ENCODE results near the gene MYL4.

Gene MYL4

GRCh38 chr17:47235506-47235905, 26.4 kb downstream of the MYL4 start:
- no peaks in the 10 kb centered on the region for H3K9me3 ChIP-seq (replicated peaks; ENCODE audit: low read length)
- no peak overlapping the region for H3K4me2 ChIP-seq (ENCODE audit: low read length)
- no peak overlapping the region for H3K4me3 ChIP-seq (ENCODE audit: low read length)
- no peaks in the 10 kb centered on the region for H3K27me3 ChIP-seq (ENCODE audit: control insufficient read depth, insufficient read depth, low read length)
- H3K36me3 ChIP-seq (ENCODE audit: insufficient read depth, low read length) = no peaks in the 10 kb centered on the region
- no peak overlapping the region for H3K9ac ChIP-seq (ENCODE audit: low read depth, low read length)
- H3K4me1 ChIP-seq (ENCODE audit: control insufficient read depth, insufficient read depth, low read length) = peaks cover 15% of the 10 kb centered on the region

GRCh38 chr17:47235923-47236322, 26.8 kb downstream of the MYL4 start:
- H3K9me3 ChIP-seq (replicated peaks; ENCODE audit: low read length) = no peaks in the 10 kb centered on the region
- no peaks in the 10 kb centered on the region for H3K27me3 ChIP-seq (ENCODE audit: control insufficient read depth, insufficient read depth, low read length)
- no peaks in the 10 kb centered on the region for H3K36me3 ChIP-seq (ENCODE audit: insufficient read depth, low read length)
- peaks cover 18% of the 10 kb centered on the region for H3K4me1 ChIP-seq (ENCODE audit: control insufficient read depth, insufficient read depth, low read length)
- H3K9ac ChIP-seq (ENCODE audit: low read depth, low read length) = no peak overlapping the region
- H3K4me2 ChIP-seq (ENCODE audit: low read length) = no peak overlapping the region
- no peak overlapping the region for H3K4me3 ChIP-seq (ENCODE audit: low read length)

- Histone ChIP-seq H3K4me3 (ENCODE audit: low read length) (no peak overlapping the region), H3K27me3 (ENCODE audit: control insufficient read depth, insufficient read depth, low read length) (no peaks in the 10 kb centered on the region), H3K4me1 (ENCODE audit: control insufficient read depth, insufficient read depth, low read length) (peaks cover 19% of the 10 kb centered on the region), H3K36me3 (ENCODE audit: insufficient read depth, low read length) (no peaks in the 10 kb centered on the region), H3K9me3 (replicated peaks; ENCODE audit: low read length) (no peaks in the 10 kb centered on the region), H3K4me2 (ENCODE audit: low read length) (no peak overlapping the region), H3K9ac (ENCODE audit: low read depth, low read length) (no peak overlapping the region)
Measured at GRCh38 chr17:47237841-47238240, 28.7 kb downstream of the MYL4 start.

GRCh38 chr17:47238321-47239010, 29.3 kb downstream of the MYL4 start:
- Histone ChIP-seq H3K9me3 (replicated peaks; ENCODE audit: low read length) (no peaks in the 10 kb centered on the region), H3K36me3 (ENCODE audit: insufficient read depth, low read length) (no peaks in the 10 kb centered on the region), H3K27me3 (ENCODE audit: control insufficient read depth, insufficient read depth, low read length) (no peaks in the 10 kb centered on the region), H3K4me3 (ENCODE audit: low read length) (no peak overlapping the region), H3K4me2 (ENCODE audit: low read length) (no peak overlapping the region), H3K9ac (ENCODE audit: low read depth, low read length) (no peak overlapping the region), H3K4me1 (ENCODE audit: control insufficient read depth, insufficient read depth, low read length) (peaks cover 19% of the 10 kb centered on the region)

GRCh38 chr17:47239619-47239966, 30.4 kb downstream of the MYL4 start:
- Histone ChIP-seq H3K9ac (ENCODE audit: low read depth, low read length) (peak overlapping the region; percentile 57), H3K27me3 (ENCODE audit: control insufficient read depth, insufficient read depth, low read length) (no peaks in the 10 kb centered on the region), H3K9me3 (replicated peaks; ENCODE audit: low read length) (no peaks in the 10 kb centered on the region), H3K36me3 (ENCODE audit: insufficient read depth, low read length) (no peaks in the 10 kb centered on the region), H3K4me2 (ENCODE audit: low read length) (peak overlapping the region; percentile 14), H3K4me3 (ENCODE audit: low read length) (no peak overlapping the region), H3K4me1 (ENCODE audit: control insufficient read depth, insufficient read depth, low read length) (peaks cover 19% of the 10 kb centered on the region)

GRCh38 chr17:47239967-47240651, 31.0 kb downstream of the MYL4 start:
- Histone ChIP-seq H3K27me3 (ENCODE audit: control insufficient read depth, insufficient read depth, low read length) (no peaks in the 10 kb centered on the region), H3K4me3 (ENCODE audit: low read length) (no peak overlapping the region), H3K4me2 (ENCODE audit: low read length) (peak overlapping the region; percentile 27), H3K9ac (ENCODE audit: low read depth, low read length) (peak overlapping the region; percentile 57), H3K9me3 (replicated peaks; ENCODE audit: low read length) (no peaks in the 10 kb centered on the region), H3K36me3 (ENCODE audit: insufficient read depth, low read length) (no peaks in the 10 kb centered on the region), H3K4me1 (ENCODE audit: control insufficient read depth, insufficient read depth, low read length) (peaks cover 19% of the 10 kb centered on the region)

GRCh38 chr17:47240806-47241205, 31.7 kb downstream of the MYL4 start:
- no peaks in the 10 kb centered on the region for H3K27me3 ChIP-seq (ENCODE audit: control insufficient read depth, insufficient read depth, low read length)
- H3K9ac ChIP-seq (ENCODE audit: low read depth, low read length) = peak overlapping the region; percentile 23
- peak overlapping the region; percentile 27 for H3K4me2 ChIP-seq (ENCODE audit: low read length)
- H3K9me3 ChIP-seq (replicated peaks; ENCODE audit: low read length) = no peaks in the 10 kb centered on the region
- no peak overlapping the region for H3K4me3 ChIP-seq (ENCODE audit: low read length)
- peaks cover 19% of the 10 kb centered on the region for H3K4me1 ChIP-seq (ENCODE audit: control insufficient read depth, insufficient read depth, low read length)
- H3K36me3 ChIP-seq (ENCODE audit: insufficient read depth, low read length) = no peaks in the 10 kb centered on the region

GRCh38 chr17:47242648-47243047, 33.5 kb downstream of the MYL4 start:
- H3K4me2 ChIP-seq (ENCODE audit: low read length) = no peak overlapping the region
- no peaks in the 10 kb centered on the region for H3K9me3 ChIP-seq (replicated peaks; ENCODE audit: low read length)
- H3K4me3 ChIP-seq (ENCODE audit: low read length) = no peak overlapping the region
- no peaks in the 10 kb centered on the region for H3K36me3 ChIP-seq (ENCODE audit: insufficient read depth, low read length)
- H3K27me3 ChIP-seq (ENCODE audit: control insufficient read depth, insufficient read depth, low read length) = no peaks in the 10 kb centered on the region
- H3K4me1 ChIP-seq (ENCODE audit: control insufficient read depth, insufficient read depth, low read length) = peaks cover 19% of the 10 kb centered on the region
- H3K9ac ChIP-seq (ENCODE audit: low read depth, low read length) = no peak overlapping the region

- H3K9ac ChIP-seq (ENCODE audit: low read depth, low read length) = no peak overlapping the region
- peaks cover 19% of the 10 kb centered on the region for H3K4me1 ChIP-seq (ENCODE audit: control insufficient read depth, insufficient read depth, low read length)
- no peaks in the 10 kb centered on the region for H3K27me3 ChIP-seq (ENCODE audit: control insufficient read depth, insufficient read depth, low read length)
- no peak overlapping the region for H3K4me3 ChIP-seq (ENCODE audit: low read length)
- no peaks in the 10 kb centered on the region for H3K36me3 ChIP-seq (ENCODE audit: insufficient read depth, low read length)
- H3K4me2 ChIP-seq (ENCODE audit: low read length) = no peak overlapping the region
- no peaks in the 10 kb centered on the region for H3K9me3 ChIP-seq (replicated peaks; ENCODE audit: low read length)
Measured at GRCh38 chr17:47243737-47244598, 34.8 kb downstream of the MYL4 start.

GRCh38 chr17:47244697-47245096, 35.5 kb downstream of the MYL4 start:
- Histone ChIP-seq H3K9me3 (replicated peaks; ENCODE audit: low read length) (no peaks in the 10 kb centered on the region), H3K9ac (ENCODE audit: low read depth, low read length) (no peak overlapping the region), H3K4me1 (ENCODE audit: control insufficient read depth, insufficient read depth, low read length) (peaks cover 14% of the 10 kb centered on the region), H3K4me3 (ENCODE audit: low read length) (no peak overlapping the region), H3K36me3 (ENCODE audit: insufficient read depth, low read length) (no peaks in the 10 kb centered on the region), H3K4me2 (ENCODE audit: low read length) (no peak overlapping the region), H3K27me3 (ENCODE audit: control insufficient read depth, insufficient read depth, low read length) (no peaks in the 10 kb centered on the region)

GRCh38 chr17:47246120-47246519, 37.0 kb downstream of the MYL4 start:
- Histone ChIP-seq H3K4me3 (ENCODE audit: low read length) (no peak overlapping the region), H3K4me1 (ENCODE audit: control insufficient read depth, insufficient read depth, low read length) (no peaks in the 10 kb centered on the region), H3K27me3 (ENCODE audit: control insufficient read depth, insufficient read depth, low read length) (no peaks in the 10 kb centered on the region), H3K4me2 (ENCODE audit: low read length) (no peak overlapping the region), H3K9ac (ENCODE audit: low read depth, low read length) (no peak overlapping the region), H3K36me3 (ENCODE audit: insufficient read depth, low read length) (no peaks in the 10 kb centered on the region), H3K9me3 (replicated peaks; ENCODE audit: low read length) (no peaks in the 10 kb centered on the region)
